HG03378 (cell line): ENCODE measurements around the gene DHRS7.
"Not testable (repeated sequence)": the region's sequence is repeated elsewhere in the genome, so short reads cannot be mapped to it uniquely, and the experiment has no call there.

Experiments
- ATAC-seq: cut with Tn5 transposase; IDR thresholded peaks from one replicate; pipeline ENCODE4 v1.9.1; 2021; ENCODE audit warnings: mild to moderate bottlenecking, moderate library complexity; ENCODE audit not compliant: unreplicated experiment

DHRS7 gene

GRCh38 chr14:60134702-60135101 lies 30.5 kb downstream of the DHRS7 start:
- no peak for ATAC-seq

GRCh38 chr14:60133487-60133886 lies 31.7 kb downstream of the DHRS7 start:
- no peak for ATAC-seq

- ATAC-seq = no peak
Measured at GRCh38 chr14:60125918-60126317, 39.3 kb downstream of the DHRS7 start.

- ATAC-seq = no peak
Measured at GRCh38 chr14:60116181-60116580, 49.0 kb downstream of the DHRS7 start.

GRCh38 chr14:60114881-60115280 lies 50.3 kb downstream of the DHRS7 start:
- no peak for ATAC-seq

GRCh38 chr14:60111732-60112131 lies 53.5 kb downstream of the DHRS7 start:
- no peak for ATAC-seq

- no peak for ATAC-seq
Measured at GRCh38 chr14:60107477-60107876, 57.7 kb downstream of the DHRS7 start.

GRCh38 chr14:60106339-60106738 lies 58.9 kb downstream of the DHRS7 start:
- ATAC-seq = no peak

GRCh38 chr14:60102389-60102788 lies 62.8 kb downstream of the DHRS7 start:
- ATAC-seq = no peak

- no peak for ATAC-seq
Measured at GRCh38 chr14:60101786-60102185, 63.4 kb downstream of the DHRS7 start.

GRCh38 chr14:60099855-60100254 lies 65.3 kb downstream of the DHRS7 start:
- not testable (repeated sequence) for ATAC-seq

GRCh38 chr14:60097974-60098373 lies 67.2 kb downstream of the DHRS7 start:
- no peak for ATAC-seq

- no peak for ATAC-seq
Measured at GRCh38 chr14:60095781-60096450, 69.3 kb downstream of the DHRS7 start.

- ATAC-seq = no peak
Measured at GRCh38 chr14:60095231-60095630, 70.0 kb downstream of the DHRS7 start.

- no peak for ATAC-seq
Measured at GRCh38 chr14:60094306-60094897, 70.8 kb downstream of the DHRS7 start.
